Neural cell (in vitro differentiated cells): ENCODE data around the gene SMR3A. TPM values are rescaled to one million over a fixed set of nuclear protein-coding genes. Genes with fewer than 3 reads are reported as not detected.

Experiments
- H2AFZ ChIP-seq: fragments of 200-600, 300-800 bp; sonication (generic), shearing (Covaris generic); 2 replicates; pipeline ENCODE4 v1.6.0; 2014; ENCODE audit warnings: low read depth, mild to moderate bottlenecking, antibody characterized with exemption, low read length, moderate library complexity
- H3F3A ChIP-seq: fragments of 200-600 bp; shearing (Covaris generic); 2 replicates; pipeline ENCODE4 v1.6.1; 2016; ENCODE audit warnings: mild to moderate bottlenecking, moderate library complexity, mixed read lengths, antibody characterized with exemption, low read length; ENCODE audit not compliant: insufficient read depth, poor library complexity, severe bottlenecking
- H3K27ac ChIP-seq: fragments of 200-600, 300-800 bp; sonication (generic), shearing (Covaris generic); 2 replicates; pipeline ENCODE4 v1.5.1; 2014; ENCODE audit warnings: mild to moderate bottlenecking, low read length, moderate library complexity
- H3K27me3 ChIP-seq: fragments of 300-800, 200-600 bp; sonication (generic), shearing (Covaris generic); 2 replicates; pipeline ENCODE4 v1.6.0; 2014; ENCODE audit warnings: mild to moderate bottlenecking, low read depth, low read length, moderate library complexity; ENCODE audit not compliant: insufficient read depth
- H3K36me3 ChIP-seq: fragments of 300-800, 200-600 bp; sonication (generic), shearing (Covaris generic); 2 replicates; pipeline ENCODE4 v1.5.1; 2014; ENCODE audit warnings: mild to moderate bottlenecking, antibody characterized with exemption, low read length, moderate library complexity; ENCODE audit not compliant: insufficient read depth
- H3K4me2 ChIP-seq: fragments of 300-800, 200-600 bp; sonication (generic), shearing (Covaris generic); 2 replicates; pipeline ENCODE4 v1.6.0; 2014; ENCODE audit warnings: mild to moderate bottlenecking, low read length
- H3K4me3 ChIP-seq: fragments of 300-800, 200-600 bp; sonication (generic), shearing (Covaris generic); 2 replicates; pipeline ENCODE4 v1.5.1; 2014; ENCODE audit warnings: mild to moderate bottlenecking, low read length, moderate library complexity
- H3K79me2 ChIP-seq: fragments of 200-600 bp; shearing (Covaris generic); replicated peaks from 2 replicates; pipeline ENCODE4 v1.6.0; 2014; ENCODE audit warnings: mild to moderate bottlenecking, low read length, moderate library complexity; ENCODE audit not compliant: insufficient read depth
- H3K9ac ChIP-seq: fragments of 300-800, 200-600 bp; sonication (generic), shearing (Covaris generic); 2 replicates; pipeline ENCODE4 v1.6.1; 2016; ENCODE audit warnings: mild to moderate bottlenecking, low read length, mixed read lengths
- H3K9me2 ChIP-seq: fragments of 200-600 bp; shearing (Covaris generic); 2 replicates; pipeline ENCODE4 v1.6.1; 2016; ENCODE audit warnings: mild to moderate bottlenecking, low read length, mixed read lengths; ENCODE audit not compliant: insufficient read depth
- H3K9me3 ChIP-seq: fragments of 200-600, 300-800 bp; sonication (generic), shearing (Covaris generic); 2 replicates; pipeline ENCODE4 v1.6.1; 2016; ENCODE audit warnings: mild to moderate bottlenecking, mixed run types, low read length, moderate library complexity, mixed read lengths
- H4K20me1 ChIP-seq: fragments of 200-600 bp; shearing (Covaris generic); 2 replicates; pipeline ENCODE4 v1.6.1; 2016; ENCODE audit warnings: mild to moderate bottlenecking, mixed run types; ENCODE audit not compliant: insufficient read depth
- CTCF ChIP-seq: fragments of 450-650 bp; IDR thresholded peaks from 2 replicates; pipeline ENCODE4 v1.5.1; 2014; ENCODE audit warnings: antibody characterized with exemption, mild to moderate bottlenecking, moderate library complexity; ENCODE audit not compliant: poor library complexity, severe bottlenecking
- EP300 ChIP-seq: fragments of 450-650 bp; conservative IDR thresholded peaks from 2 replicates; pipeline ENCODE4 v1.6.1; 2014; ENCODE audit warnings: antibody characterized with exemption, mild to moderate bottlenecking, moderate library complexity; ENCODE audit not compliant: poor library complexity, severe bottlenecking
- EZH2 ChIP-seq: fragments of 200-600, 300-800 bp; shearing (Covaris generic), sonication (generic); IDR thresholded peaks from 2 replicates; pipeline ENCODE4 v1.6.1; 2014; ENCODE audit warnings: antibody characterized with exemption, low read length, borderline replicate concordance, mild to moderate bottlenecking; ENCODE audit not compliant: insufficient read depth, poor library complexity, severe bottlenecking
- MXI1 ChIP-seq: fragments of 450-650 bp; conservative IDR thresholded peaks from 2 replicates; pipeline ENCODE4 v1.6.1; 2014; ENCODE audit warnings: antibody characterized with exemption, mild to moderate bottlenecking; ENCODE audit not compliant: poor library complexity, severe bottlenecking
- POLR2AphosphoS5 ChIP-seq: IDR thresholded peaks from 2 replicates; pipeline ENCODE4 v1.6.1; 2012
- RAD21 ChIP-seq: fragments of 450-650 bp; conservative IDR thresholded peaks from 2 replicates; pipeline ENCODE4 v1.6.1; 2014; ENCODE audit warnings: antibody characterized with exemption, mild to moderate bottlenecking, moderate library complexity
- REST ChIP-seq: IDR thresholded peaks from 2 replicates; pipeline ENCODE4 v1.6.1; 2012; ENCODE audit warnings: borderline replicate concordance
- SMC3 ChIP-seq: fragments of 450-650 bp; conservative IDR thresholded peaks from 2 replicates; pipeline ENCODE4 v1.6.1; 2014; ENCODE audit warnings: antibody characterized with exemption, mild to moderate bottlenecking, moderate library complexity; ENCODE audit not compliant: poor library complexity
- TAF1 ChIP-seq: IDR thresholded peaks from 2 replicates; pipeline ENCODE4 v1.6.1; 2012; ENCODE audit warnings: low read depth
- polyA plus RNA-seq: library from polyadenylated mRNA; depleted of rRNA; stranded (reverse); fragments of >200 nt; gene quantifications from 2 replicates; pipeline ENCODE4 v1.2.3, GENCODE V29; 2014

The SMR3A gene
- polyA plus RNA-seq, 1 donor from 2014 or later, result not detected

DNA sequence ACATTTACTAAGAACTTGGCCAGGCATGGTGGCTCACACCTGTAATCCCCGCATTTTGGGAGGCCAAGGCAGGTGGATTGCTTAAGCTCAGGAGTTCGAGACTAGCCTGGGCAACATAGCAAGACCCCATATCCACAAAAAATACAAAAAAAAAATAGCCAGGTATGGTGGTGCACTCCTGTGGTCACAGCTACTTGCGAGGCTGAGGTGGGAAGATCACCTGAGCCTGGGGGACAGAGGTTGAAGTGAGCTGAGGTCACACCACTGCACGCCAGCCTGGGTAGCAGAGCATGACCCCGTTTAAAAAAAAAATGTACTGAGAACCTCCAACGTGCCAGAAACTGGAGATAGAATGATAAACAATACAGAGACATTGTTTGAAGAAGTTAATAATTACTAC, 45.2 kb downstream of the SMR3A start:
- Histone ChIP-seq H3K9ac (no peak overlapping the region), H3K27me3 (no peaks in the 10 kb centered on the region), H3F3A (no peaks in the 10 kb centered on the region), H2AFZ (no peak overlapping the region), H3K27ac (no peak overlapping the region), H3K4me3 (no peak overlapping the region), H3K79me2 (no peaks in the 10 kb centered on the region), H3K4me2 (no peak overlapping the region), H3K36me3 (no peaks in the 10 kb centered on the region), H4K20me1 (no peaks in the 10 kb centered on the region), H3K9me3 (no peaks in the 10 kb centered on the region), H3K9me2 (no peaks in the 10 kb centered on the region)
- TF ChIP-seq RAD21 (no peak), EP300 (no peak), CTCF (no peak), MXI1 (no peak), SMC3 (no peak), EZH2 (no peak), REST (no peak), POLR2AphosphoS5 (no peak), TAF1 (no peak)

Other genes with a start within 250 kb of the SMR3A start
- gene PRR27, start 206.5 kb upstream of the SMR3A start, polyA plus RNA-seq, result not detected in 2 replicates
- gene ODAM, start 165.0 kb upstream of the SMR3A start, polyA plus RNA-seq, result not detected in 2 replicates
- gene FDCSP, start 134.6 kb upstream of the SMR3A start, polyA plus RNA-seq, result not detected in 2 replicates
- not detected in 2 replicates for gene CSN3, start 118.2 kb upstream of the SMR3A start, polyA plus RNA-seq
- gene CABS1, start 25.8 kb upstream of the SMR3A start, polyA plus RNA-seq, result not detected in 2 replicates
- not detected in 2 replicates for gene SMR3B, start 22.4 kb downstream of the SMR3A start, polyA plus RNA-seq
- not detected in 2 replicates for gene OPRPN, start 37.2 kb downstream of the SMR3A start, polyA plus RNA-seq
- not detected in 2 replicates for gene MUC7, start 111.4 kb downstream of the SMR3A start, polyA plus RNA-seq
- not detected in 2 replicates for gene AMTN, start 157.8 kb downstream of the SMR3A start, polyA plus RNA-seq
- 1.2 and 1.5 TPM in 2 replicates for gene AMBN, start 231.5 kb downstream of the SMR3A start, polyA plus RNA-seq